ENCODE measurements around the gene LRRC26.
"Not testable (repeated sequence)": the region's sequence is repeated elsewhere in the genome, so short reads cannot be mapped to it uniquely, and the experiment has no call there.

Gene LRRC26

GRCh38 chr9:137149363-137149762, 20.5 kb downstream of the LRRC26 start:
- DNase-seq = no peak

- no peak for DNase-seq
These were observed 21.2 kb downstream of the LRRC26 start for GRCh38 chr9:137148661-137149060.

- no peak for DNase-seq
These were observed 21.6 kb downstream of the LRRC26 start for GRCh38 chr9:137148242-137148641.

GRCh38 chr9:137147793-137148160, 22.1 kb downstream of the LRRC26 start:
- no peak for DNase-seq

- DNase-seq = no peak
These were observed 22.6 kb downstream of the LRRC26 start for GRCh38 chr9:137147091-137147792.

DNA sequence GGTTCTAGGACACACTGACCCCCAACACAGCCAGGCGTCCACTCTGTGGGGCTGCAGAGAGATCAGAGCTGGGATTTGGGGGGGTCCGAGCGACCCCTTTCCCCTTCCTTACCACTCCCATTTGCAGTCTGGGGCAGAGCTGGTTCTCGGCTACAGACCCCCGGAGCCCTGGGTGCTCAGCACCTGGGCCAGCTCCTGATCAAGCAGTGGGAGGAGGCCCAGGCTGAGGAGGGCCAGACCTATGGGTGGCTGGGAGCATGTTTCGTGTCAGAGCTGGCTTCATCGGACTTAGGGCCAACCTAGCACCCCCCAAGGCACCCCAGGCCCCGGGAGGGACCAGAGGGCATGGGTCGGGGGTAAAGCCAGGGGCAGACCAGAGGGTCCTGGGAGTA, 23.3 kb downstream of the LRRC26 start:
- no peak for DNase-seq

DNA sequence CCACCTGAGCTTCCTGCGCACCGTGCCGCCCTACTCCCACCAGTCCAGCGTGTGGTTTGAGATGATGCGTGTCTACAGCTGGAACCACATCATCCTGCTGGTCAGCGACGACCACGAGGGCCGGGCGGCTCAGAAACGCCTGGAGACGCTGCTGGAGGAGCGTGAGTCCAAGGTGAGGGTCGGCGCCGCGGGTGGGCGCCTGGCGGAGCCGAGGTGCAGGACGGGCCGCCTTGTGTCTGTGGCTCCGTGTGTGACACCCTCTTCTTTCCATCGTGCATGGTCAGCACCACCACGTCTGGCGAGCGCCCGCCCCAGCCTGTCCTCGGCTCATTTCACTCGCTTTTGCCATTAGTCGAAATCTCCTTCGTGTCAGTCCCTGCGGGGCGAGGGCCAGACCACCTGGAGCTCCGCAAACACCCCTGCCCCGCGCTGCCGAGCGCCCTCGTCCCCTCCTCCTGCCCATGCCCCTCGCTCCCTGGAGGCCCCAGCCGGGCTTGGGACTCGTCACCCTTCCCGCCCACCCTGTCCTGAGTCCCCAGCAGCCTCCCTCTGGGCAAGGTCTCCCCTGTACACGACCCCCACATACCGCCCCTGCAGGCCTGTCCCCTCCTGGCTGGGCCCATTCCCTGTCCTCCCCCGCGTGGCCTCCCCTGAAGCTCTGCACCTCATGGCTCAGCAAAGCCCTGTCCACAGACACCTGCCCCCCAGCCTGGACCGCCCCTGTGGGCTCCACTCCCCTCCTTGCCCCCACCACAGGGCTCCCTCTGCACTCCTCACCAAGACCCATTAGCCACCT, 23.9 kb downstream of the LRRC26 start:
- no peak for DNase-seq

DNA sequence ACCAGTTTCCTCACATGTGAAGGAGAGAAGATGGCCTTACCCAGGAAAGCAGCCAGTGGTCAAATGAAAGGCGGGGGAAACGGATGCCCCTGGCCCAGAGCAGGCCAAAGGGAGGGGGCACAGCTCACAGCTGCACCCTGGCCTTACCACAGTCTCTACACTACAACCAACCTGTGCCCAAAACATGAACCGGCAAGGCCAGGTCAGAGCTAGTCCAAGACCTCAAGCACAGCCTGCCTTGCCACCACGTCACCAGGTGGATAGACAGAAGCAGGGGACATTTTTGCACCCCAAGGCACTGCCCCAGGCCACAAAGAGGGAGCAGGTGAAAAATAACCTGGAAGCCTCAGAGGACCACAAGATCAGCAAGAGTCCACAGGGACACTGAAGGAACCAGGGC, 26.4 kb downstream of the LRRC26 start:
- no peak for DNase-seq

GRCh38 chr9:137141976-137142936, 27.6 kb downstream of the LRRC26 start:
- DNase-seq = no peak

- no peak for DNase-seq
These were observed 28.6 kb downstream of the LRRC26 start for GRCh38 chr9:137141050-137141810.

DNA sequence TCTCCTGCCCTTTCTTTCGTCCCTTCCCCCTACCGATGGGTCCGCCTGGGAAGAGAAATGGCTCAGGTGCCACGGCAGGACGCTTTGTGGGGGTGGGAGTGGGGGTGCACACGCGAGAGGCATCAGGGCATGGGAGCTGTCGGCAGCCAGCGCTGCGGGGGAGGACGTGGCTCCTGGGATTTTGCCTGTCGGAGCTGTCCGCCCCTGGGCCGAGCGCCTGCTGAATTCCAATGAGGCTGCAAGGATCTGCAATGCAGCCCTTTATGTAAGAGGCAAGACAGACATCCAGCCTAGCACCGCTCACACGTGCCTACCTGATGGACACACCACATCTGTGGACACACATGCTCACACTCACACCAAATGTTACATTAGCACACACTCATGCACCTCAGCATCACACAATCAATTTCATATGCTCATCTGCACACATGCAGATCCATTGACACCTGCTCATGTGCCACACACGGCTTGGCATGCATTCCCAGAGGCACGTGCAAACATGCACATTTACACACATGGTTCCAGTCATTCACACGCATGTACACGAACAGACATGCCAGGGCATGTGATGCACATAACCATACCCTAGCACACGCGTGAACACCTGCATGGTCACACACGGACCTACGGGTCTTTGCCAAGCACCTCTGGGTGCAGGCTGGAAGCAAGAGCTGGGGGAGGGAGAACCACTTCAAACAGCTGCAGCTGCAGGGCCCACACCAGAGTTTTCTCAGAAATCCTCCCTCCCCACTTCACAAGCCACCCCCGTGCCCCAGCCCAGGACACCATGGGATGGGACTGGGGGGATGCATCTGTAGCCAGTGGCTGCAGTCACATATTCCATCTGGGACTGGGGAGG, 29.5 kb downstream of the LRRC26 start:
- no peak for DNase-seq

GRCh38 chr9:137139468-137140150, 30.2 kb downstream of the LRRC26 start:
- DNase-seq = no peak

DNA sequence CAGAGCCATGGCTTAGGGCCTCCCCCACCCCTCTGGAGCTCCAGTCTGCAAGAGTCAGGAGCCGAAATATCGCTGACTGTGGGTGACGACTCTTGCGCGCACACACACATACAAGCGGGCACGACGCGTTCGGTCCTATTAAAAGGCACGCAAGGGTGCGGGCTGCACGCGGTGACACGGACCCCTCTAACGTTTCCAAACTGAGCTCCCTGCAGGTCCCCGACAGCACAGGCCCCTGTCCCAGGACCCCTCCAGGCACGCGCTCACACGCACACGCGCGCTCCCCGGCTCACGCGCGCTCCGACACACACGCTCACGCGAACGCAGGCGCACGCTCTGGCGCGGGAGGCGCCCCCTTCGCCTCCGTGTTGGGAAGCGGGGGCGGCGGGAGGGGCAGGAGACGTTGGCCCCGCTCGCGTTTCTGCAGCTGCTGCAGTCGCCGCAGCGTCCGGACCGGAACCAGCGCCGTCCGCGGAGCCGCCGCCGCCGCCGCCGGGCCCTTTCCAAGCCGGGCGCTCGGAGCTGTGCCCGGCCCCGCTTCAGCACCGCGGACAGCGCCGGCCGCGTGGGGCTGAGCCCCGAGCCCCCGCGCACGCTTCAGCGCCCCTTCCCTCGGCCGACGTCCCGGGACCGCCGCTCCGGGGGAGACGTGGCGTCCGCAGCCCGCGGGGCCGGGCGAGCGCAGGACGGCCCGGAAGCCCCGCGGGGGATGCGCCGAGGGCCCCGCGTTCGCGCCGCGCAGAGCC, 31.0 kb downstream of the LRRC26 start, which contains the start of gene GRIN1:
Gene GRIN1 (plus strand): TSS at position 433 of the 746 bp plus-strand sequence. CDS start 333 bp downstream, outside the sequence.
- DNase-seq = no peak

GRCh38 chr9:137138058-137138721, 31.7 kb downstream of the LRRC26 start:
- DNase-seq = peak; percentile 60

DNA sequence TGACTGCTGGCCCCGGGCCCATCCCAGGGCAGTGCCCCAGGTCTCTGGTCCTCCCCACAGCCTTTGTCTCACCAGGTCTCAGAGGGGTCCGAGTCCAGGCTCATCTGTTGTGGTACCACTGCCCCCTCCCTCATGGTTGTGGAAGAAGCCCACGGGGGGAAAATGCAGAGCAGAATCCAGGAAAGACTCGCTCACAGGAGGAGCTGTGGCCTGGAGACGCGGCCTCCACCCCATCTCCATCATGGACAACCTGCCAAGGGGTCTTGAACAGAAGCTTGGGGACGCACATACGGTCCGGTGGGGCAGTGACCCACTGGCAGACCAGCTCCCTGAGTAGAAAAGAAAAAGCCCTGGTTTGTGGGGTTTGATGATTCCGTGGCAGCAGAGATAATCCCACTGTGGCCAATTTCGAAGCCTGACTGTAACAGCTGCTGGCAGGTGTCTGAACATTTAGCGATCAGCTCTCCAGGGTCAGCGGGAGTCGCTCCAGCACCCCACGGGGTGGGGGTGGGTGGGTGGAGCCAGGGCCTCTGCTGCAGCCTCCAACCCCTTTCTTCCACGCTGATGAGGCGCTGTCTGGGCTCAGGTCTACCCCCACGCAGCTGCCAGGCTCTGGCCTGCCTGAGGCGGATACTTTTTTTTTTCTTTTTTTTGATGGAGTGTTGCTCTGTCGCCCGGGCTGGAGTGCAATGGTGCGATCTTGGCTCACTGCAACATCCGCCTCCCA, 32.8 kb downstream of the LRRC26 start:
- no peak for DNase-seq

DNA sequence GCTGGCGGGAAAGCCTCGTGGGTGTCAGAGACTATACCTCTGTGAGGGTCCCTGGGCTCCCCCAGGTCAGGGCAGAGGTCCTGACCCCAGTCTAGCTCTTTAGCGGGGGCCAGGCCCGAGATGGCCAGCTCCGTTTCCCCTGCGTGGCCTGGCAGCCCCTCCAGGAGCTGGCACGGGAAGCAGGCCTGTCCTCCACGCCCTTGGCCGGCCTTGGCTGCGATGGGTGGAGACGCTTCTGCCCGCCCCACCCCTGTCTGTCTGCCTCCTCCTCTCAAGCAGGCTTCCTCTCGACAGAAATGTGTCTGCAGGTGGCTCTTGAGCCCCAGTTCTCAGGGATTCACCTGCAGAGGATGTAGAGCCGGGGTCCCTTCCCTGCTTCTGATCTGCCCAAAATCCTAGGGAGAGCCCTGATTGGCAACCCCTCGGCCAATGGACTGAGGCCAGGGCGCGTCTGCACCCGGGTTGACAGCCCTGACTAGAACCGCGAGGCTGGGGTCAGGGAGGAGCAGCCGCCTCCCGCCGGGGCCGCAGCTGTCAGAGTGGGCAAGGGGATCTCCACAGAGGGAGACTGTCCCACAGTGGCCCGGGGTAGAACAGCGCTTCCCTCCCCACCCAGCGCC, 33.5 kb downstream of the LRRC26 start:
- DNase-seq = no peak

- DNase-seq = not testable (repeated sequence)
These were observed 34.7 kb downstream of the LRRC26 start for GRCh38 chr9:137135154-137135553.

- no peak for DNase-seq
These were observed 35.7 kb downstream of the LRRC26 start for GRCh38 chr9:137134191-137134590.
